NCI-H524 (cell line): ENCODE data around the gene SVEP1.
"Not testable (repeated sequence)": the region's sequence is repeated elsewhere in the genome, so short reads cannot be mapped to it uniquely, and the experiment has no call there.

Source experiments
- DNase-seq, 2 experiments: peaks; one replicate each; lab custom pipeline; 2025; lab: John Stamatoyannopoulos, UW

SVEP1 gene

GRCh38 chr9:110579034-110579861, at the start of gene SVEP1:
Gene SVEP1, minus strand, starts transcription at chr9:110579741. Its CDS starts 198 bp downstream, at chr9:110579543.
- peak in 1 of 2 experiments; percentile 48 for DNase-seq

- DNase-seq = no peak
Observed at GRCh38 chr9:110626101-110626829, 46.7 kb upstream of the SVEP1 start.

- DNase-seq = peak; percentile 70 to 76
Observed at GRCh38 chr9:110623462-110624025, 44.0 kb upstream of the SVEP1 start.

GRCh38 chr9:110622368-110622767, 42.8 kb upstream of the SVEP1 start:
- DNase-seq = no peak

GRCh38 chr9:110620726-110621125, 41.2 kb upstream of the SVEP1 start:
- DNase-seq = no peak

- DNase-seq = no peak
Observed at GRCh38 chr9:110619831-110620230, 40.3 kb upstream of the SVEP1 start.

- DNase-seq = no peak
Observed at GRCh38 chr9:110615498-110615897, 36.0 kb upstream of the SVEP1 start.

- DNase-seq = not testable (repeated sequence)
Observed at GRCh38 chr9:110614576-110614975, 35.0 kb upstream of the SVEP1 start.

GRCh38 chr9:110606179-110606790, 26.7 kb upstream of the SVEP1 start:
- no peak for DNase-seq

GRCh38 chr9:110605565-110605964, 26.0 kb upstream of the SVEP1 start:
- no peak for DNase-seq

- DNase-seq = no peak
Observed at GRCh38 chr9:110604171-110604601, 24.6 kb upstream of the SVEP1 start.

- no peak for DNase-seq
Observed at GRCh38 chr9:110602281-110602680, 22.7 kb upstream of the SVEP1 start.

- peak; percentile 55 to 74 for DNase-seq
Observed at GRCh38 chr9:110601098-110601497, 21.6 kb upstream of the SVEP1 start.

- no peak for DNase-seq
Observed at GRCh38 chr9:110599468-110599867, 19.9 kb upstream of the SVEP1 start.

- no peak for DNase-seq
Observed at GRCh38 chr9:110592044-110592830, 12.7 kb upstream of the SVEP1 start.

- DNase-seq = no peak
Observed at GRCh38 chr9:110591526-110591925, 12.0 kb upstream of the SVEP1 start.

GRCh38 chr9:110590816-110591215, 11.3 kb upstream of the SVEP1 start:
- no peak for DNase-seq

- DNase-seq = no peak
Observed at GRCh38 chr9:110588296-110588695, 8.8 kb upstream of the SVEP1 start.

GRCh38 chr9:110583237-110583636, 3.7 kb upstream of the SVEP1 start:
- DNase-seq = no peak

- no peak for DNase-seq
Observed at GRCh38 chr9:110582156-110582555, 2.6 kb upstream of the SVEP1 start.

GRCh38 chr9:110580850-110581249, 1.3 kb upstream of the SVEP1 start:
- no peak for DNase-seq

GRCh38 chr9:110579862-110580219, 300 bp upstream of the SVEP1 start:
- DNase-seq = peak in 1 of 2 experiments; percentile 48
